GM23338 (cell line): ENCODE results near the gene CACNA1C. TPM values are rescaled to one million over a fixed set of nuclear protein-coding genes. Genes with fewer than 3 reads are reported as not detected.

ENCODE experiments used
- ATAC-seq: fragments of 200-7000 bp; cut with Tn5 transposase; 3 replicates; pipeline ENCODE4 v1.9.1; 2020
- DNase-seq: peaks from one replicate; pipeline ENCODE4 v3.0.0-alpha.2; 2015; ENCODE audit warnings: low spot score
- H2AFZ ChIP-seq: fragments of 200-600 bp; sonication (generic); 2 replicates; pipeline ENCODE4 v1.8.0; 2016; ENCODE audit warnings: antibody characterized with exemption, mild to moderate bottlenecking, moderate library complexity
- H3F3A ChIP-seq: fragments of 200-600 bp; sonication (generic); replicated peaks from 2 replicates; pipeline ENCODE4 v1.8.0; 2017; ENCODE audit warnings: antibody characterized with exemption, mixed run types, low read depth
- H3K27ac ChIP-seq: fragments of 200-600 bp; sonication (generic); 2 replicates; pipeline ENCODE4 v1.6.1; 2016; ENCODE audit warnings: low read depth
- H3K27me3 ChIP-seq: fragments of 200-600 bp; sonication (generic); 2 replicates; pipeline ENCODE4 v1.8.0; 2016; ENCODE audit warnings: mild to moderate bottlenecking, mixed run types, moderate library complexity; ENCODE audit not compliant: insufficient read depth
- H3K36me3 ChIP-seq: fragments of 200-600 bp; sonication (generic); 2 replicates; pipeline ENCODE4 v1.8.0; 2016; ENCODE audit warnings: mild to moderate bottlenecking; ENCODE audit not compliant: insufficient read depth
- H3K4me1 ChIP-seq: fragments of 200-600 bp; sonication (generic); 2 replicates; pipeline ENCODE4 v1.8.0; 2016; ENCODE audit warnings: mild to moderate bottlenecking, moderate library complexity; ENCODE audit not compliant: insufficient read depth
- H3K4me2 ChIP-seq: fragments of 200-600 bp; sonication (generic); 2 replicates; pipeline ENCODE4 v1.7.1; 2017; ENCODE audit warnings: mixed run types
- H3K4me3 ChIP-seq: fragments of 200-600 bp; sonication (generic); 2 replicates; pipeline ENCODE4 v1.6.1; 2016; ENCODE audit warnings: mixed run types
- H3K79me2 ChIP-seq: fragments of 200-600 bp; sonication (generic); replicated peaks from 2 replicates; pipeline ENCODE4 v1.8.0; 2017; ENCODE audit warnings: mild to moderate bottlenecking; ENCODE audit not compliant: insufficient read depth
- H3K9me2 ChIP-seq: fragments of 200-600 bp; sonication (generic); 2 replicates; pipeline ENCODE4 v1.8.0; 2017; ENCODE audit not compliant: insufficient read depth
- H4K20me1 ChIP-seq: fragments of 200-600 bp; sonication (generic); replicated peaks from 2 replicates; pipeline ENCODE4 v1.8.0; 2017; ENCODE audit warnings: mild to moderate bottlenecking; ENCODE audit not compliant: insufficient read depth
- H3K27ac Mint-ChIP-seq: 2 replicates; pipeline ENCODE4 v1.8.0; 2020; ENCODE audit warnings: inconsistent platforms, mild to moderate bottlenecking, moderate library complexity, mixed read lengths
- H3K27me3 Mint-ChIP-seq: 3 replicates; pipeline ENCODE4 v1.8.0; 2022; ENCODE audit warnings: low read depth, mild to moderate bottlenecking, moderate library complexity, mixed read lengths, inconsistent platforms; ENCODE audit not compliant: insufficient read depth, poor library complexity
- H3K36me3 Mint-ChIP-seq: 3 replicates; pipeline ENCODE4 v1.8.0; 2021; ENCODE audit warnings: low read depth, mild to moderate bottlenecking, inconsistent platforms, moderate library complexity, mixed read lengths
- H3K4me1 Mint-ChIP-seq: 3 replicates; pipeline ENCODE4 v1.8.0; 2020; ENCODE audit warnings: mild to moderate bottlenecking, inconsistent platforms, mixed read lengths
- H3K4me3 Mint-ChIP-seq: 3 replicates; pipeline ENCODE4 v1.8.0; 2021; ENCODE audit warnings: moderate library complexity, mild to moderate bottlenecking, inconsistent platforms, mixed read lengths
- H3K9me3 Mint-ChIP-seq: 3 replicates; pipeline ENCODE4 v1.8.0; 2020; ENCODE audit warnings: moderate library complexity, mild to moderate bottlenecking, inconsistent platforms, mixed read lengths
- EZH2 ChIP-seq: fragments of 200-600 bp; sonication (generic); IDR thresholded peaks from one replicate; pipeline ENCODE4 v1.8.0; 2017; ENCODE audit warnings: antibody characterized with exemption, mild to moderate bottlenecking, low read depth; ENCODE audit not compliant: unreplicated experiment
- EZH2phosphoT487 ChIP-seq: fragments of 200-600 bp; sonication (generic); IDR thresholded peaks from one replicate; pipeline ENCODE4 v1.8.1; 2018; ENCODE audit warnings: antibody characterized with exemption; ENCODE audit not compliant: unreplicated experiment
- NANOG ChIP-seq: IDR thresholded peaks from 2 replicates; pipeline ENCODE4 v1.6.1; 2016; ENCODE audit warnings: antibody characterized with exemption, borderline replicate concordance
- POLR2AphosphoS5 ChIP-seq: IDR thresholded peaks from 2 replicates; pipeline ENCODE4 v1.6.1; 2016; ENCODE audit warnings: antibody characterized with exemption, low read depth
- STAT1 ChIP-seq: IDR thresholded peaks from one replicate; pipeline ENCODE4 v1.6.1; 2016; ENCODE audit warnings: antibody characterized with exemption; ENCODE audit not compliant: unreplicated experiment
- long read RNA-seq: library from polyadenylated mRNA; unstranded; transcript quantifications from one replicate; pipeline ENCODE4 v2.0.0, GENCODE V29; 2020; ENCODE audit not compliant: unreplicated experiment
- polyA plus RNA-seq: library from polyadenylated mRNA; unstranded; fragments of >200 nt; fragmentation: Nextera tagmentation; extraction: Ambion mirVana; gene quantifications from 2 replicates; pipeline ENCODE4 v1.2.1, GENCODE V29; 2016
- total RNA-seq: library from RNA; depleted of rRNA; stranded (reverse); fragments of >200 nt; shearing (Covaris generic); gene quantifications from 2 replicates; pipeline ENCODE4 v1.2.3, GENCODE V29; 2014; rRNA removed
- TF ChIP-seq, protein P1 (sequence below): IDR thresholded peaks from 2 replicates; pipeline ENCODE4 v1.6.1; 2016; ENCODE audit warnings: antibody characterized with exemption
- TF ChIP-seq, protein P2 (sequence below): fragments of 250-450 bp; sonication (Bioruptor Pico); IDR thresholded peaks from 2 replicates; pipeline ENCODE4 v1.5.0; 2020; ENCODE audit warnings: mild to moderate bottlenecking, moderate library complexity
- TF ChIP-seq, protein P3 (sequence below), 2 experiments: fragments of 200-600 bp in 1 of 2; sonication (generic) in 1 of 2; conservative IDR thresholded peaks; 2 replicates each; pipeline versions ENCODE4 v1.5.1 to v1.6.1; 2016 to 2017; ENCODE audit warnings: antibody characterized with exemption in 2 of 2, low read depth in 2 of 2, mild to moderate bottlenecking in 2 of 2, moderate library complexity in 1 of 2

CACNA1C gene
- total RNA-seq (0.82 and 2.1 TPM in 2 replicates), polyA plus RNA-seq (0.26 and 0.78 TPM in 2 replicates)
- long read RNA-seq, partial matches to known transcripts = 0 of 1 reads
- long read RNA-seq, other reads (novel, unspliced or antisense) = 1 of 1 reads

DNA sequence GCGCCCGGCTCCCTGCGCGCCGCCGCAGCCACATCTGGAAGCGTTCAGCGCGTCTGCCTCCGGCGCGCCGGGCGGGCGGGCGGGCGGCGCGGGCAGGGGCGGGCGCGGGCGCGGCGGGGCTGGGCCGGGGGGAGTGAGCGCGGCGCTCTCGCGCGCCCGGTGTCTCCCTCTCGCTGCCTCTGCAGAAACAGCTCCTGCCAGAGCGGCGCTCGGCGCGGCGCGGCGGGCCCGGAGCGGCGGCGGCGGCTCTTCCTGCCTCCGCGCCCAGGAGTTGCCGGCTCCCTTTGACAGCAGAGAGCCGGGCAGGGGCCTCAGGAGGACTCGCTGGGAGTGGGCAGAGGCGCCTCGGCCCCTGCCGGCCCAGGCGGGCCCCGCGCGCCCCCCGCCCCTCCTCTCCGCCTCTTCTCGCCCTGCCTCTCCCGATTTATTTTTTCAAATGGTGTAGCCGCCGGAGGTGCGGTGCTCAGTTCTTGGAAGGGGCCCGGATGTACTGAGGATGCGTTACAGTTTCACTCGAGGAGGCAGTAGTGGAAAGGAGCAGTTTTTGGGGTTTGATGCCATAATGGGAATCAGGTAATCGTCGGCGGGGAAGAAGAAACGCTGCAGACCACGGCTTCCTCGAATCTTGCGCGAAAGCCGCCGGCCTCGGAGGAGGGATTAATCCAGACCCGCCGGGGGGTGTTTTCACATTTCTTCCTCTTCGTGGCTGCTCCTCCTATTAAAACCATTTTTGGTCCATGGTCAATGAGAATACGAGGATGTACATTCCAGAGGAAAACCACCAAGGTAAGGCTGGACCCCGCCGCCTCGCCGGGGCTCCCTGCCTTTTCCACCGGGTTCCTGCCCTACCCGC lies at the start of gene CACNA1C:
Gene CACNA1C, plus strand, starts transcription at position 162 of the 853 bp plus-strand sequence. Its CDS starts 576 bp downstream, at position 738.
- Mint-ChIP-seq H3K36me3 (no peaks in the 10 kb centered on the region; the same call in 2 of the 3 replicates), H3K4me3 (peak within 1 kb of the TSS; percentile 86), H3K9me3 (peaks cover 2% of the 10 kb centered on the region; the same call in 2 of the 3 replicates), H3K4me1 (peaks cover 54% of the 10 kb centered on the region), H3K27ac (no peak within 1 kb of the TSS), H3K27me3 (peaks cover 49% of the 10 kb centered on the region)
- H3K4me2 ChIP-seq = peak within 1 kb of the TSS; percentile 97
- DNase-seq (peak; percentile 71), ATAC-seq (peak; percentile 59)
- no peaks in the 10 kb centered on the region for H3K36me3 ChIP-seq
- H3K79me2 ChIP-seq = no peaks in the 10 kb centered on the region
- peaks cover 64% of the 10 kb centered on the region for H3K27me3 ChIP-seq
- H3K27ac ChIP-seq = no peak within 1 kb of the TSS
- no peaks in the 10 kb centered on the region for H4K20me1 ChIP-seq
- TF ChIP-seq EZH2 = peak; percentile 80
- TF ChIP-seq, protein P1, sequence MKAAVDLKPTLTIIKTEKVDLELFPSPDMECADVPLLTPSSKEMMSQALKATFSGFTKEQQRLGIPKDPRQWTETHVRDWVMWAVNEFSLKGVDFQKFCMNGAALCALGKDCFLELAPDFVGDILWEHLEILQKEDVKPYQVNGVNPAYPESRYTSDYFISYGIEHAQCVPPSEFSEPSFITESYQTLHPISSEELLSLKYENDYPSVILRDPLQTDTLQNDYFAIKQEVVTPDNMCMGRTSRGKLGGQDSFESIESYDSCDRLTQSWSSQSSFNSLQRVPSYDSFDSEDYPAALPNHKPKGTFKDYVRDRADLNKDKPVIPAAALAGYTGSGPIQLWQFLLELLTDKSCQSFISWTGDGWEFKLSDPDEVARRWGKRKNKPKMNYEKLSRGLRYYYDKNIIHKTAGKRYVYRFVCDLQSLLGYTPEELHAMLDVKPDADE = no peak
- peak; percentile 50 for TF ChIP-seq EZH2phosphoT487
- peaks cover 7% of the 10 kb centered on the region for H3F3A ChIP-seq
- H3K4me3 ChIP-seq = peak within 1 kb of the TSS; percentile 86
- peaks cover 44% of the 10 kb centered on the region for H3K4me1 ChIP-seq
- H2AFZ ChIP-seq = peak within 1 kb of the TSS; percentile 95
- no peaks in the 10 kb centered on the region for H3K9me2 ChIP-seq

DNA sequence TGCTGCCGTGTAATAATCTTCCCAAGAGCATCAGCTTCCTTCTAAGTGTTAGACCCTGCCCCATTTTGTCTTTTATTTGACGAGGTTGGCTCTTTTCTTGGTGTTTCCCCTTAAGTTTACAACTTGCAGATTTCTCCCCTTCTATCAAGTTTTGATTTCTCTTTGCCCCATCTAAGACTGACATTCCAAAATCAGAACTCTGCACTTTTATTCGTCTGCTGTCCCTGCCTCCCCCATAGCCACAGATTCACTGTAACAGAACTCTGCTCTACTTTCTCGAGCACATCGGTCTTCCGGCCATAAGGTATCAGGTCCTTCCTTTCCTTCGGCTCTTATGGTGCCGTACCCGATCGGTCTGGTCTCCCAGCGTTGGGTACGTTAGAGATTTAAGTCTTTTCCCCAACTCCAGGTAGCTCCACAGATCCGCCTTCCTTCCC lies 49.1 kb upstream of the CACNA1C start:
- peaks cover 2% of the 10 kb centered on the region for H3K27me3 Mint-ChIP-seq
- DNase-seq = peak; percentile 16
- peak overlapping the region; percentile 97 for H3K27ac Mint-ChIP-seq
- TF ChIP-seq, protein P1 = no peak
- TF ChIP-seq NANOG (no peak), STAT1 (no peak), POLR2AphosphoS5 (no peak), EZH2 (no peak)
- TF ChIP-seq, protein P2, sequence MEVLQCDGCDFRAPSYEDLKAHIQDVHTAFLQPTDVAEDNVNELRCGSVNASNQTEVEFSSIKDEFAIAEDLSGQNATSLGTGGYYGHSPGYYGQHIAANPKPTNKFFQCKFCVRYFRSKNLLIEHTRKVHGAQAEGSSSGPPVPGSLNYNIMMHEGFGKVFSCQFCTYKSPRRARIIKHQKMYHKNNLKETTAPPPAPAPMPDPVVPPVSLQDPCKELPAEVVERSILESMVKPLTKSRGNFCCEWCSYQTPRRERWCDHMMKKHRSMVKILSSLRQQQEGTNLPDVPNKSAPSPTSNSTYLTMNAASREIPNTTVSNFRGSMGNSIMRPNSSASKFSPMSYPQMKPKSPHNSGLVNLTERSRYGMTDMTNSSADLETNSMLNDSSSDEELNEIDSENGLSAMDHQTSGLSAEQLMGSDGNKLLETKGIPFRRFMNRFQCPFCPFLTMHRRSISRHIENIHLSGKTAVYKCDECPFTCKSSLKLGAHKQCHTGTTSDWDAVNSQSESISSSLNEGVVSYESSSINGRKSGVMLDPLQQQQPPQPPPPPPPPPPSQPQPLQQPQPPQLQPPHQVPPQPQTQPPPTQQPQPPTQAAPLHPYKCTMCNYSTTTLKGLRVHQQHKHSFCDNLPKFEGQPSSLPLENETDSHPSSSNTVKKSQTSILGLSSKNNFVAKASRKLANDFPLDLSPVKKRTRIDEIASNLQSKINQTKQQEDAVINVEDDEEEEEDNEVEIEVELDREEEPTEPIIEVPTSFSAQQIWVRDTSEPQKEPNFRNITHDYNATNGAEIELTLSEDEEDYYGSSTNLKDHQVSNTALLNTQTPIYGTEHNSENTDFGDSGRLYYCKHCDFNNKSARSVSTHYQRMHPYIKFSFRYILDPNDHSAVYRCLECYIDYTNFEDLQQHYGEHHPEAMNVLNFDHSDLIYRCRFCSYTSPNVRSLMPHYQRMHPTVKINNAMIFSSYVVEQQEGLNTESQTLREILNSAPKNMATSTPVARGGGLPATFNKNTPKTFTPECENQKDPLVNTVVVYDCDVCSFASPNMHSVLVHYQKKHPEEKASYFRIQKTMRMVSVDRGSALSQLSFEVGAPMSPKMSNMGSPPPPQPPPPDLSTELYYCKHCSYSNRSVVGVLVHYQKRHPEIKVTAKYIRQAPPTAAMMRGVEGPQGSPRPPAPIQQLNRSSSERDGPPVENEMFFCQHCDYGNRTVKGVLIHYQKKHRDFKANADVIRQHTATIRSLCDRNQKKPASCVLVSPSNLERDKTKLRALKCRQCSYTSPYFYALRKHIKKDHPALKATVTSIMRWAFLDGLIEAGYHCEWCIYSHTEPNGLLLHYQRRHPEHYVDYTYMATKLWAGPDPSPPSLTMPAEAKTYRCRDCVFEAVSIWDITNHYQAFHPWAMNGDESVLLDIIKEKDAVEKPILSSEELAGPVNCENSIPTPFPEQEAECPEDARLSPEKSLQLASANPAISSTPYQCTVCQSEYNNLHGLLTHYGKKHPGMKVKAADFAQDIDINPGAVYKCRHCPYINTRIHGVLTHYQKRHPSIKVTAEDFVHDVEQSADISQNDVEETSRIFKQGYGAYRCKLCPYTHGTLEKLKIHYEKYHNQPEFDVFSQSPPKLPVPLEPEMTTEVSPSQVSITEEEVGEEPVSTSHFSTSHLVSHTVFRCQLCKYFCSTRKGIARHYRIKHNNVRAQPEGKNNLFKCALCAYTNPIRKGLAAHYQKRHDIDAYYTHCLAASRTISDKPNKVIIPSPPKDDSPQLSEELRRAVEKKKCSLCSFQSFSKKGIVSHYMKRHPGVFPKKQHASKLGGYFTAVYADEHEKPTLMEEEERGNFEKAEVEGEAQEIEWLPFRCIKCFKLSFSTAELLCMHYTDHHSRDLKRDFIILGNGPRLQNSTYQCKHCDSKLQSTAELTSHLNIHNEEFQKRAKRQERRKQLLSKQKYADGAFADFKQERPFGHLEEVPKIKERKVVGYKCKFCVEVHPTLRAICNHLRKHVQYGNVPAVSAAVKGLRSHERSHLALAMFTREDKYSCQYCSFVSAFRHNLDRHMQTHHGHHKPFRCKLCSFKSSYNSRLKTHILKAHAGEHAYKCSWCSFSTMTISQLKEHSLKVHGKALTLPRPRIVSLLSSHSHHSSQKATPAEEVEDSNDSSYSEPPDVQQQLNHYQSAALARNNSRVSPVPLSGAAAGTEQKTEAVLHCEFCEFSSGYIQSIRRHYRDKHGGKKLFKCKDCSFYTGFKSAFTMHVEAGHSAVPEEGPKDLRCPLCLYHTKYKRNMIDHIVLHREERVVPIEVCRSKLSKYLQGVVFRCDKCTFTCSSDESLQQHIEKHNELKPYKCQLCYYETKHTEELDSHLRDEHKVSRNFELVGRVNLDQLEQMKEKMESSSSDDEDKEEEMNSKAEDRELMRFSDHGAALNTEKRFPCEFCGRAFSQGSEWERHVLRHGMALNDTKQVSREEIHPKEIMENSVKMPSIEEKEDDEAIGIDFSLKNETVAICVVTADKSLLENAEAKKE (CRISPR knock-in tag) = no peak
- TF ChIP-seq, protein P3, sequence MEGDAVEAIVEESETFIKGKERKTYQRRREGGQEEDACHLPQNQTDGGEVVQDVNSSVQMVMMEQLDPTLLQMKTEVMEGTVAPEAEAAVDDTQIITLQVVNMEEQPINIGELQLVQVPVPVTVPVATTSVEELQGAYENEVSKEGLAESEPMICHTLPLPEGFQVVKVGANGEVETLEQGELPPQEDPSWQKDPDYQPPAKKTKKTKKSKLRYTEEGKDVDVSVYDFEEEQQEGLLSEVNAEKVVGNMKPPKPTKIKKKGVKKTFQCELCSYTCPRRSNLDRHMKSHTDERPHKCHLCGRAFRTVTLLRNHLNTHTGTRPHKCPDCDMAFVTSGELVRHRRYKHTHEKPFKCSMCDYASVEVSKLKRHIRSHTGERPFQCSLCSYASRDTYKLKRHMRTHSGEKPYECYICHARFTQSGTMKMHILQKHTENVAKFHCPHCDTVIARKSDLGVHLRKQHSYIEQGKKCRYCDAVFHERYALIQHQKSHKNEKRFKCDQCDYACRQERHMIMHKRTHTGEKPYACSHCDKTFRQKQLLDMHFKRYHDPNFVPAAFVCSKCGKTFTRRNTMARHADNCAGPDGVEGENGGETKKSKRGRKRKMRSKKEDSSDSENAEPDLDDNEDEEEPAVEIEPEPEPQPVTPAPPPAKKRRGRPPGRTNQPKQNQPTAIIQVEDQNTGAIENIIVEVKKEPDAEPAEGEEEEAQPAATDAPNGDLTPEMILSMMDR (conservative IDR thresholded peaks at IDR 0.05; ENCODE audit: low read depth in 2 of 2) = no peak

More for the DNA sequence above, 49.1 kb upstream of the CACNA1C start:
- no peaks in the 10 kb centered on the region for H4K20me1 ChIP-seq
- no peaks in the 10 kb centered on the region for H3K36me3 ChIP-seq
- peak overlapping the region; percentile 94 for H3K4me3 ChIP-seq
- H3K79me2 ChIP-seq = peaks cover 49% of the 10 kb centered on the region
- H3K27me3 ChIP-seq = no peaks in the 10 kb centered on the region
- Mint-ChIP-seq H3K36me3 (no peaks in the 10 kb centered on the region), H3K4me1 (peaks cover 33% of the 10 kb centered on the region), H3K4me3 (peak overlapping the region; percentile 89), H3K9me3 (no peaks in the 10 kb centered on the region)
- H3F3A ChIP-seq = no peaks in the 10 kb centered on the region
- ATAC-seq = peak; percentile 44
- H3K4me2 ChIP-seq = peak overlapping the region; percentile 94
- peaks cover 25% of the 10 kb centered on the region for H3K4me1 ChIP-seq
- H2AFZ ChIP-seq = peak overlapping the region; percentile 89; the same call in 1 of the 2 replicates
- H3K9me2 ChIP-seq = no peaks in the 10 kb centered on the region
- H3K27ac ChIP-seq = peak overlapping the region; percentile 95
